ENCODE results near the gene ZNF609.
"Not testable (repeated sequence)": the region's sequence is repeated elsewhere in the genome, so short reads cannot be mapped to it uniquely, and the experiment has no call there.

ZNF609 gene

GRCh38 chr15:64574301-64575017, 114.1 kb downstream of the ZNF609 start:
- Histone ChIP-seq H3K9ac (ENCODE audit: low read depth in 1 of 2, low read length in 2 of 2) (no peak overlapping the region), H3K36me3 (ENCODE audit: control insufficient read depth in 1 of 2, insufficient read depth in 2 of 2, low read length in 2 of 2) (no peaks in the 10 kb centered on the region), H3K27ac (ENCODE audit: low read depth, low read length) (no peak overlapping the region), H3K4me3 (ENCODE audit: low read depth in 1 of 2, low read length in 2 of 2) (no peak overlapping the region), H3K4me1 (ENCODE audit: control insufficient read depth in 1 of 2, insufficient read depth in 2 of 2, low read length in 2 of 2) (peaks cover 10 to 16% of the 10 kb centered on the region in 2 donors), H3K27me3 (ENCODE audit: control insufficient read depth in 1 of 2, insufficient read depth in 2 of 2, low read length in 2 of 2) (no peaks in the 10 kb centered on the region), H3K9me3 (ENCODE audit: control insufficient read depth in 1 of 2, low read length in 2 of 2) (no peaks in the 10 kb centered on the region)

- H3K27me3 ChIP-seq (ENCODE audit: control insufficient read depth in 1 of 2, insufficient read depth in 2 of 2, low read length in 2 of 2) = no peaks in the 10 kb centered on the region
- H3K9me3 ChIP-seq (ENCODE audit: control insufficient read depth in 1 of 2, low read length in 2 of 2) = peaks cover 3 to 9% of the 10 kb centered on the region in 2 donors
- H3K9ac ChIP-seq (ENCODE audit: low read depth in 1 of 2, low read length in 2 of 2) = no peak overlapping the region
- no peaks in the 10 kb centered on the region for H3K36me3 ChIP-seq (ENCODE audit: control insufficient read depth in 1 of 2, insufficient read depth in 2 of 2, low read length in 2 of 2)
- no peaks in the 10 kb centered on the region for H3K4me1 ChIP-seq (ENCODE audit: control insufficient read depth in 1 of 2, insufficient read depth in 2 of 2, low read length in 2 of 2)
- H3K27ac ChIP-seq (ENCODE audit: low read depth, low read length) = no peak overlapping the region
- H3K4me3 ChIP-seq (ENCODE audit: low read depth in 1 of 2, low read length in 2 of 2) = no peak overlapping the region
These were observed 120.5 kb downstream of the ZNF609 start for GRCh38 chr15:64580696-64581407.

- no peaks in the 10 kb centered on the region for H3K4me1 ChIP-seq (ENCODE audit: control insufficient read depth in 1 of 2, insufficient read depth in 2 of 2, low read length in 2 of 2)
- H3K27ac ChIP-seq (ENCODE audit: low read depth, low read length) = no peak overlapping the region
- H3K9ac ChIP-seq (ENCODE audit: low read depth in 1 of 2, low read length in 2 of 2) = no peak overlapping the region
- no peaks in the 10 kb centered on the region for H3K27me3 ChIP-seq (ENCODE audit: control insufficient read depth in 1 of 2, insufficient read depth in 2 of 2, low read length in 2 of 2)
- H3K9me3 ChIP-seq (ENCODE audit: control insufficient read depth in 1 of 2, low read length in 2 of 2) = peaks cover 3 to 9% of the 10 kb centered on the region in 2 donors
- no peaks in the 10 kb centered on the region for H3K36me3 ChIP-seq (ENCODE audit: control insufficient read depth in 1 of 2, insufficient read depth in 2 of 2, low read length in 2 of 2)
- H3K4me3 ChIP-seq (ENCODE audit: low read depth in 1 of 2, low read length in 2 of 2) = no peak overlapping the region
These were observed 121.0 kb downstream of the ZNF609 start for GRCh38 chr15:64581408-64581761.

DNA sequence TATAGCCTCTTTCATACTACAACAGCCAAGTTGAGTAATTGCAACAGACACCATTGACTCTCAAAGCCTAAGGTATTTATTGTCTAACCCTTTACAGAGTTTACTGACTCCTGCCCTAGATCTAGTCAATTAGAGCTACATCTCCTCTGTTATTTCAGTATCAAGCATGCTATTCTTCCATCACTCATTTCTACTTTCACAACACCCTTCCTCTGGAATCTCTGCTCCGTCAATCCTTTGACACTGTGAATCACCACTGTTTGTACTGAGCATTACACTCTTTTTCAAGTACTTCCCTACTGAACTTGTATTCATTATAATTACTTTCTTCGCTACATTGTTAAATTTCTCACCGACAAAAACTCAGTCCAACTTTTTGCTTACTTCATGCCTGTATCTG, 121.8 kb downstream of the ZNF609 start:
- Histone ChIP-seq H3K27me3 (ENCODE audit: control insufficient read depth in 1 of 2, insufficient read depth in 2 of 2, low read length in 2 of 2) (no peaks in the 10 kb centered on the region), H3K27ac (ENCODE audit: low read depth, low read length) (no peak overlapping the region), H3K9ac (ENCODE audit: low read depth in 1 of 2, low read length in 2 of 2) (no peak overlapping the region), H3K9me3 (ENCODE audit: control insufficient read depth in 1 of 2, low read length in 2 of 2) (peaks cover 3 to 9% of the 10 kb centered on the region in 2 donors), H3K4me1 (ENCODE audit: control insufficient read depth in 1 of 2, insufficient read depth in 2 of 2, low read length in 2 of 2) (no peaks in the 10 kb centered on the region), H3K36me3 (ENCODE audit: control insufficient read depth in 1 of 2, insufficient read depth in 2 of 2, low read length in 2 of 2) (no peaks in the 10 kb centered on the region), H3K4me3 (ENCODE audit: low read depth in 1 of 2, low read length in 2 of 2) (no peak overlapping the region)

GRCh38 chr15:64583519-64583918, 123.1 kb downstream of the ZNF609 start:
- H3K27ac ChIP-seq (ENCODE audit: low read depth, low read length) = no peak overlapping the region
- no peaks in the 10 kb centered on the region for H3K36me3 ChIP-seq (ENCODE audit: control insufficient read depth in 1 of 2, insufficient read depth in 2 of 2, low read length in 2 of 2)
- no peak overlapping the region for H3K4me3 ChIP-seq (ENCODE audit: low read depth in 1 of 2, low read length in 2 of 2)
- no peaks in the 10 kb centered on the region for H3K4me1 ChIP-seq (ENCODE audit: control insufficient read depth in 1 of 2, insufficient read depth in 2 of 2, low read length in 2 of 2)
- H3K9me3 ChIP-seq (ENCODE audit: control insufficient read depth in 1 of 2, low read length in 2 of 2) = peaks cover 3 to 9% of the 10 kb centered on the region in 2 donors
- H3K9ac ChIP-seq (ENCODE audit: low read depth in 1 of 2, low read length in 2 of 2) = no peak overlapping the region
- H3K27me3 ChIP-seq (ENCODE audit: control insufficient read depth in 1 of 2, insufficient read depth in 2 of 2, low read length in 2 of 2) = no peaks in the 10 kb centered on the region

GRCh38 chr15:64583983-64584382, 123.6 kb downstream of the ZNF609 start:
- Histone ChIP-seq H3K4me1 (ENCODE audit: control insufficient read depth in 1 of 2, insufficient read depth in 2 of 2, low read length in 2 of 2) (peaks cover 0 to 1% of the 10 kb centered on the region in 2 donors), H3K36me3 (ENCODE audit: control insufficient read depth in 1 of 2, insufficient read depth in 2 of 2, low read length in 2 of 2) (no peaks in the 10 kb centered on the region), H3K4me3 (ENCODE audit: low read depth in 1 of 2, low read length in 2 of 2) (no peak overlapping the region)

DNA sequence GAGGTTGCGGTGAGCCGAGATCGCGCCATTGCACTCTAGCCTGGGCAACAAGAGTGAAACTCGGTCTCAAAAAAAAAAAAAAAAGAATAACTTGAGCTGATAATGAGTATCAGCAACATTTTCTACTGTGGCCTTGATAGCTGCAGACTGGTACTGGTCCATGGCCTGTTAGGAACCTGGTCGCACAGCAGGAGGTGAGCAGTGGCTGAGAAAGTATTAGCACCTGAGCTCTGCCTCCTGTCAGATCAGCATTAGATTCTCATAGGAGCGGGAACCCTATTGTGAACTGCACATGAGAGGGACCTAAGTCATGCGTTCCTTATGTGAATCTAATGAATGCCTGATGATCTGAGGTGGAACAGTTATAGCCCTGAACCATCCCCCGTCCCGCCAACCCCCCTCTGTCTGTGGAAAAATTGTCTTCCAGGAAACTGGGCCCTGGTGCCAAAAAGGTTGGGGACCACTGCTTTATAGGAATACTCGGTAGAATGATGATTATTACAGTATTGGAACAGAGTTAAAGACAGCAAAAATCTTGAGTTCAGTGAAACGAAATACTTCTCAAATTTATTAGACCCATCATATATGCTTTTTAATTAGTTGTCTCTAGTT, 126.0 kb downstream of the ZNF609 start:
- no peaks in the 10 kb centered on the region for H3K27me3 ChIP-seq (ENCODE audit: control insufficient read depth in 1 of 2, insufficient read depth in 2 of 2, low read length in 2 of 2)
- peaks cover 0 to 3% of the 10 kb centered on the region in 2 donors for H3K4me1 ChIP-seq (ENCODE audit: control insufficient read depth in 1 of 2, insufficient read depth in 2 of 2, low read length in 2 of 2)
- no peak overlapping the region for H3K4me3 ChIP-seq (ENCODE audit: low read depth in 1 of 2, low read length in 2 of 2)
- H3K36me3 ChIP-seq (ENCODE audit: control insufficient read depth in 1 of 2, insufficient read depth in 2 of 2, low read length in 2 of 2) = no peaks in the 10 kb centered on the region
- H3K27ac ChIP-seq (ENCODE audit: low read depth, low read length) = no peak overlapping the region
- no peak overlapping the region for H3K9ac ChIP-seq (ENCODE audit: low read depth in 1 of 2, low read length in 2 of 2)
- no peaks in the 10 kb centered on the region for H3K9me3 ChIP-seq (ENCODE audit: control insufficient read depth in 1 of 2, low read length in 2 of 2)

More at GRCh38 chr15:64583983-64584382, 123.6 kb downstream of the ZNF609 start:
- peaks cover 3 to 9% of the 10 kb centered on the region in 2 donors for H3K9me3 ChIP-seq (ENCODE audit: control insufficient read depth in 1 of 2, low read length in 2 of 2)
- no peaks in the 10 kb centered on the region for H3K27me3 ChIP-seq (ENCODE audit: control insufficient read depth in 1 of 2, insufficient read depth in 2 of 2, low read length in 2 of 2)
- H3K27ac ChIP-seq (ENCODE audit: low read depth, low read length) = no peak overlapping the region
- no peak overlapping the region for H3K9ac ChIP-seq (ENCODE audit: low read depth in 1 of 2, low read length in 2 of 2)

DNA sequence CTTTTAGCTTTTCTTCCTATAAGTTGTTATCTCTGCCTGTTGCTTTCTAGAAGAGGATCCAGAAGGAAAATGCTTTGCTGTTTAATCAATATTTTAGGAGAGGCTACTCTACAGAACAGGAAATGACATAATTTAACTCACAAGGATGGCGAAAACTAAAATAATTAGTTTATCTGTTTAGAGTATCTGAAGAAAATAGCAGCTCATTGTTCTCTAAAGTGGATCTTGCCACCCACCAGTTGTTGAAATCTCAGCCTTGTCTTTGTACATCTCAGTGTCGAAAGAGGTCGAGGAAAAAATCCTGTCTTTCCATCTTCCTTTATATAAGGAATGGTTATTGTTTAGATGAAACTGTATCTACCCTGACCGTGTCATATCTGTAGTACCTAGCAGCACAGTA, 126.6 kb downstream of the ZNF609 start:
- no peak overlapping the region for H3K9ac ChIP-seq (ENCODE audit: low read depth in 1 of 2, low read length in 2 of 2)
- H3K27me3 ChIP-seq (ENCODE audit: control insufficient read depth in 1 of 2, insufficient read depth in 2 of 2, low read length in 2 of 2) = no peaks in the 10 kb centered on the region
- no peaks in the 10 kb centered on the region for H3K36me3 ChIP-seq (ENCODE audit: control insufficient read depth in 1 of 2, insufficient read depth in 2 of 2, low read length in 2 of 2)
- no peak overlapping the region for H3K4me3 ChIP-seq (ENCODE audit: low read depth in 1 of 2, low read length in 2 of 2)
- peaks cover 0 to 3% of the 10 kb centered on the region in 2 donors for H3K4me1 ChIP-seq (ENCODE audit: control insufficient read depth in 1 of 2, insufficient read depth in 2 of 2, low read length in 2 of 2)
- no peak overlapping the region for H3K27ac ChIP-seq (ENCODE audit: low read depth, low read length)
- H3K9me3 ChIP-seq (ENCODE audit: control insufficient read depth in 1 of 2, low read length in 2 of 2) = no peaks in the 10 kb centered on the region

GRCh38 chr15:64589435-64590084, 129.2 kb downstream of the ZNF609 start:
- Histone ChIP-seq H3K36me3 (ENCODE audit: control insufficient read depth in 1 of 2, insufficient read depth in 2 of 2, low read length in 2 of 2) (no peaks in the 10 kb centered on the region), H3K4me1 (ENCODE audit: control insufficient read depth in 1 of 2, insufficient read depth in 2 of 2, low read length in 2 of 2) (peaks cover 0 to 3% of the 10 kb centered on the region in 2 donors), H3K9me3 (ENCODE audit: control insufficient read depth in 1 of 2, low read length in 2 of 2) (no peaks in the 10 kb centered on the region), H3K9ac (ENCODE audit: low read depth in 1 of 2, low read length in 2 of 2) (no peak overlapping the region), H3K4me3 (ENCODE audit: low read depth in 1 of 2, low read length in 2 of 2) (no peak overlapping the region), H3K27ac (ENCODE audit: low read depth, low read length) (no peak overlapping the region), H3K27me3 (ENCODE audit: control insufficient read depth in 1 of 2, insufficient read depth in 2 of 2, low read length in 2 of 2) (no peaks in the 10 kb centered on the region)

GRCh38 chr15:64592845-64593244, 132.5 kb downstream of the ZNF609 start:
- peaks cover 13 to 17% of the 10 kb centered on the region in 2 donors for H3K4me1 ChIP-seq (ENCODE audit: control insufficient read depth in 1 of 2, insufficient read depth in 2 of 2, low read length in 2 of 2)
- H3K27me3 ChIP-seq (ENCODE audit: control insufficient read depth in 1 of 2, insufficient read depth in 2 of 2, low read length in 2 of 2); H3K4me3 ChIP-seq (ENCODE audit: low read depth in 1 of 2, low read length in 2 of 2); H3K9ac ChIP-seq (ENCODE audit: low read depth in 1 of 2, low read length in 2 of 2); H3K9me3 ChIP-seq (ENCODE audit: control insufficient read depth in 1 of 2, low read length in 2 of 2); H3K27ac ChIP-seq (ENCODE audit: low read depth, low read length); H3K36me3 ChIP-seq (ENCODE audit: control insufficient read depth in 1 of 2, insufficient read depth in 2 of 2, low read length in 2 of 2): not testable (repeated sequence)

Measured in duodenal mucosa (tissue), 2 donors.